ENCODE measurements around the gene APOBR.
"Not testable (repeated sequence)": the region's sequence is repeated elsewhere in the genome, so short reads cannot be mapped to it uniquely, and the experiment has no call there.

APOBR gene

GRCh38 chr16:28544998-28545397, 50.6 kb downstream of the APOBR start:
- DNase-seq (ENCODE audit: low read depth), result no peak
- no peak overlapping the region for H3K4me3 ChIP-seq (ENCODE audit: low read depth, low read length)

- DNase-seq (ENCODE audit: low read depth); H3K4me3 ChIP-seq (ENCODE audit: low read depth, low read length): not testable (repeated sequence)
Observed at GRCh38 chr16:28545964-28546363, 51.5 kb downstream of the APOBR start.

- DNase-seq (ENCODE audit: low read depth), result no peak
- H3K4me3 ChIP-seq (ENCODE audit: low read depth, low read length), result no peak overlapping the region
Observed at GRCh38 chr16:28546626-28547025, 52.2 kb downstream of the APOBR start.

GRCh38 chr16:28548306-28548802, 53.9 kb downstream of the APOBR start:
- no peak overlapping the region for H3K4me3 ChIP-seq (ENCODE audit: low read depth, low read length)
- no peak for DNase-seq (ENCODE audit: low read depth)

All from skeletal muscle cell (primary cell).